NOMO-1 treated with dmso at 0.1 percent for 144 hours (cell line): ENCODE measurements around the gene HSP90B1.

Experiments
- DNase-seq: peaks from one replicate; lab custom pipeline; 2025; ENCODE audit not compliant: unreplicated experiment; lab: John Stamatoyannopoulos, UW

HSP90B1 gene

GRCh38 chr12:103930034-103930786 lies at the start of gene HSP90B1:
Gene HSP90B1, plus strand, starts transcription at chr12:103930410. Its CDS starts 106 bp downstream, at chr12:103930516.
- DNase-seq: peak; percentile 99

DNA sequence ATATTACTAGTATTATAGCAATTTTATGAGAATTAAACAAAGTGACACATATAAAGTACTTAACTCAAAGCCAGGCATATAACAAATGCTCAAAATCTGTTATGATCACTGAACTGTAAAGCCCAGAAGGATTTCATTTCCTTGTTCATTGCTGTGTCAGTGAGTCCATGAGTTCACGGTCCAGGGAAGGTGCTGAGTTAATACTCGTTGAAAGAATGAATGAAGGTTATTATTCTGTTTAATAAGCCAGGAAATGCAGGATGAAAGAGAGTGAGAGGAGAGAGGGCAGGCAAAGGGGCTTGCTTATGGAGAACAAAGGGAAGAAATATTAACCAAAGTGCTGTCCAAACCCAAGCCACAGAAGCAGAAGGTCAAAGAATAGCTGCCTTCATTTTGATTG lies 48.9 kb upstream of the HSP90B1 start:
- no peak for DNase-seq

- no peak for DNase-seq
These were observed 47.2 kb upstream of the HSP90B1 start for GRCh38 chr12:103882861-103883596.

DNA sequence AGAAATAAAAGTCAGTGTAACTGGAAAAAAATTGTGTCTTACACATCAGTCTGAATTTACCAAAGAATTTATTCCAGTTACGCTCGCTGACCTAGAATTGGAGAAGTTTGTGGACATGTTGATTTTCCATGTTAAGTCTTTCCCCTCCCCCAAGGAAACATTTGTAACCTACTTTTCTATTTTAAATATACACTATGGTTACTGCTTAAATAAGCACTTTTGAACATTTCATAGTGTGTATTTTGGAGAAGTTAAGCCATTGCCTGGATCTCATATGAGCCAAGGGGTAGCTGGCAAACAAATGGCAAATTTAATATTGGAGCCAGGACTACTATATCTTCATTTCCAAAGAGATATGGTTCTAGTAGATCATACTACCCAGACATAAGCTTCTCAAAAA lies 46.3 kb upstream of the HSP90B1 start:
- no peak for DNase-seq

GRCh38 chr12:103884316-103884715 lies 45.9 kb upstream of the HSP90B1 start:
- peak; percentile 52 for DNase-seq

DNA sequence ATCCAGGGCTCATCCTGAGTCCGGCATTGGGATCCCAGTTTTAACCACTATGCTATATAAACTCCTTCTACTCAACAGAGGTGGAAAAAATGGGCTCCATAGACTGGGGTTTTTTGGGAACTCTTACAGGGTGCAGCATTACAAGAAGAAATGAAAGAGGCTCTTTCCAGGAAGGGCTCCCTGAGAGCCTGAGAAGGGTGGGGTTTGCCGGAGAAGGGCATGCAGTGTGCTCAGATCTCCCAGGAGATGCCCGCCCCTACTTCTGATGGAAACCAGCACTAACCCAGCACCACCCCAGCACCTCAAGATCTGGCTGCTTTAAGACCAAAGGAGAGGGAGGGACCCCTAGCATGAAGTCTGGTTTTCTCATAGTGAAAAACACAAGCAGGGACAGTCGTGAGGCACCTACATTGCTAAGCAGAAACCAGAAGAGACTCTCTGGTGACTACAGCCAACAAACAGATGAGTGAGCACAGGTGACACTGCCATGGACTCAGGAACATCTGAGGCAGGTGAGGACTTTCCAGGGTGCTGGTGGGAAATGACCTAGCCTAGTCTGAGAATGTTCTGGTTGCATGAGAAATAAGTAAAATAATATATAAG lies 43.9 kb upstream of the HSP90B1 start:
- DNase-seq: no peak

GRCh38 chr12:103887738-103888137 lies 42.5 kb upstream of the HSP90B1 start:
- DNase-seq: no peak

GRCh38 chr12:103897316-103897715 lies 32.9 kb upstream of the HSP90B1 start:
- no peak for DNase-seq

GRCh38 chr12:103901518-103902173 lies 28.6 kb upstream of the HSP90B1 start:
- DNase-seq: no peak

GRCh38 chr12:103903993-103904392 lies 26.2 kb upstream of the HSP90B1 start:
- no peak for DNase-seq

DNA sequence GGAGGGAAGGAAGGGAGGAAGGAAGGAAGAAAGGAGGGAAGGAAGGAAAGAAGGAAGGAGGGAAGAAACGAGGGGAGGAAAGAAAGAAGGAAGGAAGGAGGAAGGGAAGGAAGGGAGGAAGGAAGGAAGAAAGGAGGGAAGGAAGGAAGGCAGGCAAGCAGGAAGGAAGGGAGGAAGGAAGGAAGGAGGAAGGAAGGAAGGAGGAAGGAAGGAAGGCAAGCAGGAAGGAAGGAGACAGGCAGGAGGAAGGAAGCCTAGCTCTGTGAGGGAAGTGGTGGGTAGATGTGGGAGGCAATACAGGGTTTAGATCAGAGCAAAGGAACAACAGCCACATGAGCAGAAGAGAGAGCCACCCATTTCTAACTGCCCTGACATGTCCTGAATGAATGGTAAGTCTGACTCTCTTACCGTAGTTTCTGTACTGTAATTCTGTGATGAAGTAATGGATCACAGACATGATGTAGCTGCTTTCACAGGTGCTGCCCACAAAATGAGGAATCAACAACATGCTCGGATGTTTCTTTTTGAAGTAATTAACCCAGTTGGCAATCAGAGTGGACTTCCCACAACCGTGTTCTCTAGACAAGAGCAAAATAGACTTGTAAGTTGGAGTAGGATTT lies 24.4 kb upstream of the HSP90B1 start:
- DNase-seq: no peak

GRCh38 chr12:103908246-103908541 lies 22.0 kb upstream of the HSP90B1 start:
- DNase-seq: no peak

DNA sequence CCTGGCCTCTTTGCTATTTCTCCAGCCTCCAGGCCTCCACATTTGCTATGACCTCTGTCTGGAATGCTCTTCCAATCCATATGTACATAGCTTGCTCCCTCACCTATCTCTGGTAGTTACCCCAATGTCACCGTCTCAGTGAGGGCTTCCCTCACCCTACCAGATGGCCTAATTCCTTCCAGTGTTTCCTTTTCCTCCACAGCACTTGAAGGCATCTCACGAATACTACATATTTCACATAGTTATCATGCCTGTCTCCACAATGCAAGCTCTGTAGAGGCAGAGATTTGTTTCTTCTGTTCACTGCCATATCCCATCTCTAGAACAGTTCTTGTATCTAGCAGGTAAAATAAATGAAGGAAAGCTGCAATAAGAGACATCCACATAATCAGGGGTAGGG lies 21.3 kb upstream of the HSP90B1 start:
- DNase-seq: no peak

GRCh38 chr12:103909811-103910210 lies 20.4 kb upstream of the HSP90B1 start:
- DNase-seq: no peak

GRCh38 chr12:103912069-103912468 lies 18.1 kb upstream of the HSP90B1 start:
- DNase-seq: no peak

DNA sequence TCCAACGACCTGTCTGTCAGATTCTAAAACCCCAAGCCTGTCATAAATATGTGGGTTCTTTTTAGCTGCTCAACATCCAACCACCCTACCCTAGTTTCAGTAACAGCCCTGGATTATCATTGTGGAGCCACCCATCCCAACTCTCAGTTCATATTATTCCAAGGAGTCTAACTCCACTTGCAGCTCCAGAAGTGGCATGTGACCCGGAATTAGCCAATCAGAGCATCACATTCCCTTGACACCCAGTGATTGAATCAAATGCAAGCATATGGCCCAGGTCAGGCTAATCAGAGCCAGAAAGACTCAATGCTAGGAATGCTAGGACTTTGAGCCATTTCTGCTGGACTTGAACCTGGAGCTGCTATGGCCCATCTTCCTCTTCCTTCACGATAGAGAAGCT lies 17.1 kb upstream of the HSP90B1 start:
- DNase-seq: no peak

GRCh38 chr12:103915306-103915705 lies 14.9 kb upstream of the HSP90B1 start:
- DNase-seq: no peak

- DNase-seq: no peak
These were observed 12.3 kb upstream of the HSP90B1 start for GRCh38 chr12:103917873-103918272.

DNA sequence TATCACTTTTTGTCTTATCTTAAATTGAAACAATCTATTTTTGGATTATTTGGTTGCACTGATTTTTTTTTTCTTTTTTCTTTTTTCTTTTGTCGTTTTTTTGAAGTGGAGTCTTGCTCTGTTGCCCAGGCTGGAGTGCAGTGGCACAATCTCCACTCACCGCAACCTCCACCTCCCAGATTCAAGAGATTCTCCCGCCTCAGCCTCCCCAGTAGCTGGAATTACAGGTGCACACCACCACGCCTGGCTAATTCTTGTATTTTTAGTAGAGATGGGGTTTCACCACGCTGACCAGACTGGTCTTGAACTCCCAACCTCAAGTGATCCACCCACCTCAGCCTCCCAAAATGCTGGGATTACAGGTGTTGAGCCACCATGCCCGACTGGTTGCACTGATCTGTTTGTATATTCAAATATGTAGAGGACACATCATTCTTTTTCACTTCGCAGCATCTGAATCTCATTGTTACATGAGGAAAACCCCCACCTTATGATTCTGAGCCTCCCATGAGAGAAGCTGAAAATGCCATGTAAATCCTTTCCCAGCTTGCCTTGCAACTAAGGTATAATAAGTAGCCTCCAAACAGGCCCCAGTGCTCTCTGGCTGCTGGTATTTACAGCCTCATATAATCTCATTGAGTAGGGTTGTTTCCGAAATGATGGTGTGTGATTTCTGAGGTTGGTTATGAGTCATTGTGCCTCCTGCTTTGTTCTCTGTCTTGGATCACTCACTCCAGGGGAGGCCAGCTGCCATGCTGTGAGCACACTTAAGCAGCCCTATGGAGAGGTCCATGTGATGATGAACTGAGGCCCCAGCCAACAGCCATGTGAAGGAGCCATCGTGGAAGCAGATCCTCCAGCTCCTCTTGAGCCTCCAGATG lies 5.2 kb upstream of the HSP90B1 start:
- no peak for DNase-seq

DNA sequence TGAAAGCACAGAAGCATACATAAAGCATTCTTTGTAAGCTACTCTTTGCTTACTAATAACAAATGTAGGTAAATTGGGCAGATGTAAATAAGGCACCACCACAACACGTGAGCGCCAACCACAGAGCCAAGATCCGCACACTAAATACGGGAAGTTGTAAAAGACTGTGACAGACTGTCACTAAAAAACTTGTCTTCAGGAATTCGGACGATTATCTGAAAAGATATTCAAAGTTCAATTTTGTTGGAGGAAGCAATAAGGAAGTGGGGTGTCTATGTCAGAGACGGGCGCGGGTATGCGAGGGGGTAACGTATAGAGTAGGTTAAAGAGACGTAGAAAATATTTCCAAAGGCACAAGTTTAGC lies 1.5 kb upstream of the HSP90B1 start:
- peak; percentile 69 for DNase-seq
